Measurements from ENCODE around the gene TUBB4B.

- TF ChIP-seq CTCF (conservative IDR thresholded peaks at IDR 0.05; ENCODE audit: low read depth, low read length) (no peak), EZH2 (IDR thresholded peaks at IDR 0.05; ENCODE audit: borderline replicate concordance, low read depth, low read length, poor library complexity, severe bottlenecking) (no peak)
Measured at GRCh38 chr9:137245450-137246421, 4.6 kb downstream of the TUBB4B start.
